NCI-H774 (cell line): ENCODE measurements around the gene GNLY.

Experiments used
- DNase-seq: peaks from one replicate; lab custom pipeline; 2025; lab: John Stamatoyannopoulos, UW

GNLY gene

GRCh38 chr2:85745619-85746018, 51.5 kb downstream of the GNLY start:
- DNase-seq, result no peak

- no peak for DNase-seq
Measured at GRCh38 chr2:85746321-85747004, 52.3 kb downstream of the GNLY start.

GRCh38 chr2:85747441-85747840, 53.3 kb downstream of the GNLY start:
- no peak for DNase-seq

- no peak for DNase-seq
Measured at GRCh38 chr2:85748039-85748734, 54.0 kb downstream of the GNLY start.
